Mesothelial cell of epicardium (in vitro differentiated cells): ENCODE results near the gene DNAI1. TPM values are rescaled to one million over a fixed set of nuclear protein-coding genes. Genes with fewer than 3 reads are reported as not detected.
A peak's percentile ranks its signal among the peaks of the same experiment; 100 is the strongest.

Experiments
- DNase-seq, 2 experiments: peaks; one replicate each; pipeline ENCODE4 v3.0.0; 2021; ENCODE audit warnings: low spot score in 2 of 2; ENCODE audit not compliant: unreplicated experiment in 2 of 2
- H3K27ac Mint-ChIP-seq: 2 replicates; pipeline ENCODE4 v1.8.0; 2021; ENCODE audit warnings: mixed read lengths
- H3K27me3 Mint-ChIP-seq: 2 replicates; pipeline ENCODE4 v1.8.0; 2021; ENCODE audit warnings: low read depth, mixed read lengths
- H3K36me3 Mint-ChIP-seq: 2 replicates; pipeline ENCODE4 v1.8.0; 2021; ENCODE audit warnings: mixed read lengths
- H3K4me1 Mint-ChIP-seq: 2 replicates; pipeline ENCODE4 v1.8.0; 2021; ENCODE audit warnings: mixed read lengths
- H3K4me3 Mint-ChIP-seq: 2 replicates; pipeline ENCODE4 v1.8.0; 2021; ENCODE audit warnings: mild to moderate bottlenecking, moderate library complexity, mixed read lengths
- H3K9me3 Mint-ChIP-seq: 2 replicates; pipeline ENCODE4 v1.8.0; 2021; ENCODE audit warnings: mixed read lengths
- total RNA-seq: library from RNA; stranded (reverse); gene quantifications from 3 replicates; pipeline ENCODE4 v1.2.1, GENCODE V29; 2021
- TF ChIP-seq, protein P1 (sequence below): fragments of 200-600 bp; sonication (generic); IDR thresholded peaks from one replicate; pipeline ENCODE4 v1.5.0; 2021; ENCODE audit warnings: antibody characterized with exemption; ENCODE audit not compliant: unreplicated experiment

The DNAI1 gene
- total RNA-seq, 1 donor from 2014 or later, result not detected

- Mint-ChIP-seq H3K4me3 (no peak overlapping the region), H3K27me3 (peaks cover 68% of the 10 kb centered on the region), H3K27ac (no peak overlapping the region), H3K36me3 (no peaks in the 10 kb centered on the region), H3K4me1 (no peaks in the 10 kb centered on the region), H3K9me3 (peaks cover 5% of the 10 kb centered on the region)
- TF ChIP-seq, protein P1, sequence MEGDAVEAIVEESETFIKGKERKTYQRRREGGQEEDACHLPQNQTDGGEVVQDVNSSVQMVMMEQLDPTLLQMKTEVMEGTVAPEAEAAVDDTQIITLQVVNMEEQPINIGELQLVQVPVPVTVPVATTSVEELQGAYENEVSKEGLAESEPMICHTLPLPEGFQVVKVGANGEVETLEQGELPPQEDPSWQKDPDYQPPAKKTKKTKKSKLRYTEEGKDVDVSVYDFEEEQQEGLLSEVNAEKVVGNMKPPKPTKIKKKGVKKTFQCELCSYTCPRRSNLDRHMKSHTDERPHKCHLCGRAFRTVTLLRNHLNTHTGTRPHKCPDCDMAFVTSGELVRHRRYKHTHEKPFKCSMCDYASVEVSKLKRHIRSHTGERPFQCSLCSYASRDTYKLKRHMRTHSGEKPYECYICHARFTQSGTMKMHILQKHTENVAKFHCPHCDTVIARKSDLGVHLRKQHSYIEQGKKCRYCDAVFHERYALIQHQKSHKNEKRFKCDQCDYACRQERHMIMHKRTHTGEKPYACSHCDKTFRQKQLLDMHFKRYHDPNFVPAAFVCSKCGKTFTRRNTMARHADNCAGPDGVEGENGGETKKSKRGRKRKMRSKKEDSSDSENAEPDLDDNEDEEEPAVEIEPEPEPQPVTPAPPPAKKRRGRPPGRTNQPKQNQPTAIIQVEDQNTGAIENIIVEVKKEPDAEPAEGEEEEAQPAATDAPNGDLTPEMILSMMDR, result peak; percentile 98
- DNase-seq, result peak in 1 of 2 experiments; percentile 80
Observed at GRCh38 chr9:34500623-34501267, 42.1 kb downstream of the DNAI1 start.

DNA sequence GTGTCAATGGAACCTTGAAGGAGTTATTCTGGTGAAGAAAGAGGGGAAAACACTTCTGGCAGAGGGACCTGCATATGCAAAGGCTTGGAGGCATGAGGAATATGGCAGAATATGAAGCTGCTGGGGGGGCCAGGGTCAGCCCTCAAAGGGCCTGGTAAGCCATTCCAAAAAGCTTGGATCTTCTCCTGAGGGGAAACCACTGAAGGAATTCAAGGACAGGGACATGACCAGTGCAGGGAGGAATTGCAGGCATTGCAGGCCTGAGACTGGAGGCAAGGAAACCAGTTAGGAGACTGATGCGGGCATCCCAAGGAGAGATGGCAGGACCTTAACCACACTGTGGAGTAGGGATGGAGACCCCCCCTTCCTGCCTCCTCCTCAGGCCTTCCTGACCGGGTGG, 42.8 kb downstream of the DNAI1 start:
- Mint-ChIP-seq H3K9me3 (peaks cover 5% of the 10 kb centered on the region), H3K4me1 (no peaks in the 10 kb centered on the region), H3K27me3 (peaks cover 68% of the 10 kb centered on the region), H3K4me3 (no peak overlapping the region), H3K36me3 (no peaks in the 10 kb centered on the region), H3K27ac (no peak overlapping the region)
- TF ChIP-seq, protein P1, result no peak
- DNase-seq, result no peak

GRCh38 chr9:34501889-34502425, 43.4 kb downstream of the DNAI1 start:
- Mint-ChIP-seq H3K27ac (no peak overlapping the region), H3K4me1 (no peaks in the 10 kb centered on the region)

GRCh38 chr9:34502471-34502870, 43.9 kb downstream of the DNAI1 start:
- H3K4me3 Mint-ChIP-seq, result no peak overlapping the region
- no peak for DNase-seq
- no peaks in the 10 kb centered on the region for H3K36me3 Mint-ChIP-seq
- H3K27ac Mint-ChIP-seq, result no peak overlapping the region
- H3K9me3 Mint-ChIP-seq, result peaks cover 5% of the 10 kb centered on the region
- peaks cover 63% of the 10 kb centered on the region for H3K27me3 Mint-ChIP-seq
- TF ChIP-seq, protein P1, result no peak
- no peaks in the 10 kb centered on the region for H3K4me1 Mint-ChIP-seq

More at GRCh38 chr9:34501889-34502425, 43.4 kb downstream of the DNAI1 start:
- Mint-ChIP-seq H3K4me3 (no peak overlapping the region), H3K36me3 (no peaks in the 10 kb centered on the region), H3K27me3 (peaks cover 66% of the 10 kb centered on the region), H3K9me3 (peaks cover 5% of the 10 kb centered on the region)
- TF ChIP-seq, protein P1, result no peak
- no peak for DNase-seq

DNA sequence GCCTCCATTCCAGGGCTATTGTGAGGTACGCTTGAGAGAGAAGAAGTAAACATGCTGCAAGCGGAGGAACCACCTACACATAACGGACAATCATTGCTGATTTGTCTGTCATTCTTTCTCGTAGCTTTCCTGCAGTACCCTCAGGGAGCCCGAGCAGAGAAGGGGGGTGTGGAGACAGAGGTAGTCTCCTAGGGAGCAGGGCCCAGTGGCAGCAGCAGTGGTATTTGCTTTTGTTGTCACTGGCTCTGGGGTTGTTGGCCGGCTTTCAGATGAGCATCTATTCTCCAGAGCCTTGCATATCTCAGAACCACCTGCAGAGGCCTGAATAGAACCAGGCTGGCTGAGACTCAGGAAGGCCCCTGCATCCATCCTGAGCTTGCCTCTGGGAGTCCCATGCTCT, 44.3 kb downstream of the DNAI1 start:
- Mint-ChIP-seq H3K27me3 (peaks cover 59% of the 10 kb centered on the region), H3K36me3 (no peaks in the 10 kb centered on the region), H3K9me3 (peaks cover 5% of the 10 kb centered on the region), H3K4me1 (no peaks in the 10 kb centered on the region), H3K27ac (no peak overlapping the region), H3K4me3 (no peak overlapping the region)
- TF ChIP-seq, protein P1, result no peak
- DNase-seq, result no peak
